ENCODE data around the gene EXOC7. TPM values are rescaled to one million over a fixed set of nuclear protein-coding genes. Genes with fewer than 3 reads are reported as not detected.

EXOC7 gene
- polyA plus RNA-seq, 1 donor (not counting 4 experiments of a cell fraction or from before 2014, with no cell fraction given) = 60.6 TPM

DNA sequence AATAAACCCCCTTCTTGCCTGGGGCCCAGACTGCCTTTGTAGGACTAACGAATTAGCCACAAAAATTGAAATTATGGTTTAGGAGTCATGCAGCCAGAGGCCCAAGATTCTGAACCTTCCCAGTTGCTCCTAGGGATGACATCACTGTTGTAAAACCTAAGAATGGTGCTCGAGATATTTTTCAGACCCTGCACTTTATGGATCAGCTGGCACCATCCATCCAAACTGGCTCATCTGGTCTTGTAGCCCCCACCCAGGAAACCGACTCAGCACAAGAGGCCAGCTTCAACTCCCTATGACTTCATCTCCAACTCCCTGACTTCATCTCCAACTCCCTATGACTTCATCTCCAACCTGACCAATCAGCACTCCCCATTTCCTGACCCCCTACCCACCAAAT, 65.5 kb downstream of the EXOC7 start:
- H3K4me1 ChIP-seq (ENCODE audit: control insufficient read depth, extremely low read depth, insufficient read depth, low read length) = no peaks in the 10 kb centered on the region
- H3K4me2 ChIP-seq (ENCODE audit: control insufficient read depth, extremely low read depth, insufficient read depth, low read depth, low read length) = no peak overlapping the region
- DNase-seq (ENCODE audit: low read depth, low spot score) = no peak
- no peak for FAIRE-seq
- H3K27me3 ChIP-seq (ENCODE audit: control insufficient read depth, extremely low read depth, insufficient read depth, low read length) = no peaks in the 10 kb centered on the region
- no peak for TF ChIP-seq EZH2 (IDR thresholded peaks at IDR 0.05; ENCODE audit: low read length)
- TF ChIP-seq, protein P1, sequence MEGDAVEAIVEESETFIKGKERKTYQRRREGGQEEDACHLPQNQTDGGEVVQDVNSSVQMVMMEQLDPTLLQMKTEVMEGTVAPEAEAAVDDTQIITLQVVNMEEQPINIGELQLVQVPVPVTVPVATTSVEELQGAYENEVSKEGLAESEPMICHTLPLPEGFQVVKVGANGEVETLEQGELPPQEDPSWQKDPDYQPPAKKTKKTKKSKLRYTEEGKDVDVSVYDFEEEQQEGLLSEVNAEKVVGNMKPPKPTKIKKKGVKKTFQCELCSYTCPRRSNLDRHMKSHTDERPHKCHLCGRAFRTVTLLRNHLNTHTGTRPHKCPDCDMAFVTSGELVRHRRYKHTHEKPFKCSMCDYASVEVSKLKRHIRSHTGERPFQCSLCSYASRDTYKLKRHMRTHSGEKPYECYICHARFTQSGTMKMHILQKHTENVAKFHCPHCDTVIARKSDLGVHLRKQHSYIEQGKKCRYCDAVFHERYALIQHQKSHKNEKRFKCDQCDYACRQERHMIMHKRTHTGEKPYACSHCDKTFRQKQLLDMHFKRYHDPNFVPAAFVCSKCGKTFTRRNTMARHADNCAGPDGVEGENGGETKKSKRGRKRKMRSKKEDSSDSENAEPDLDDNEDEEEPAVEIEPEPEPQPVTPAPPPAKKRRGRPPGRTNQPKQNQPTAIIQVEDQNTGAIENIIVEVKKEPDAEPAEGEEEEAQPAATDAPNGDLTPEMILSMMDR (optimal IDR thresholded peaks at IDR 0.05 in 1 of 3, IDR thresholded peaks at IDR 0.05 in 1 of 3, conservative IDR thresholded peaks at IDR 0.05 in 1 of 3; ENCODE audit: extremely low read depth in 1 of 3, insufficient read depth in 2 of 3, low read length in 3 of 3) = no peak
- no peaks in the 10 kb centered on the region for H3K79me2 ChIP-seq (ENCODE audit: control insufficient read depth, insufficient read depth, low read length)
- no peak overlapping the region for H3K4me3 ChIP-seq (ENCODE audit: control insufficient read depth in 2 of 3, extremely low read depth in 1 of 3, insufficient read depth in 2 of 3, low read depth in 1 of 3, low read length in 3 of 3)
- no peaks in the 10 kb centered on the region for H3K9me3 ChIP-seq (ENCODE audit: control insufficient read depth, low read depth, low read length)
- no peak overlapping the region for H3K9ac ChIP-seq (ENCODE audit: control insufficient read depth, extremely low read depth, insufficient read depth, low read length)
- H3K9me1 ChIP-seq (ENCODE audit: control insufficient read depth, extremely low read depth, insufficient read depth, low read length) = no peaks in the 10 kb centered on the region
- dilution Hi-C loops (cut with MboI; ENCODE audit: extremely low pct_ligation_motif_present, low sequenced_read_pairs) = no loop called here
- H3K36me3 ChIP-seq (ENCODE audit: control insufficient read depth in 2 of 2, extremely low read depth in 1 of 2, insufficient read depth in 2 of 2, low read length in 2 of 2) = peaks cover 29 to 43% of the 10 kb centered on the region in 2 experiments
- H2AFZ ChIP-seq (ENCODE audit: control insufficient read depth, low read length) = no peak overlapping the region
- no peaks in the 10 kb centered on the region for H4K20me1 ChIP-seq (ENCODE audit: control insufficient read depth, extremely low read depth, insufficient read depth, low read length)
- no peak overlapping the region for H3K27ac ChIP-seq (ENCODE audit: control insufficient read depth, insufficient read depth, low read length)

DNA sequence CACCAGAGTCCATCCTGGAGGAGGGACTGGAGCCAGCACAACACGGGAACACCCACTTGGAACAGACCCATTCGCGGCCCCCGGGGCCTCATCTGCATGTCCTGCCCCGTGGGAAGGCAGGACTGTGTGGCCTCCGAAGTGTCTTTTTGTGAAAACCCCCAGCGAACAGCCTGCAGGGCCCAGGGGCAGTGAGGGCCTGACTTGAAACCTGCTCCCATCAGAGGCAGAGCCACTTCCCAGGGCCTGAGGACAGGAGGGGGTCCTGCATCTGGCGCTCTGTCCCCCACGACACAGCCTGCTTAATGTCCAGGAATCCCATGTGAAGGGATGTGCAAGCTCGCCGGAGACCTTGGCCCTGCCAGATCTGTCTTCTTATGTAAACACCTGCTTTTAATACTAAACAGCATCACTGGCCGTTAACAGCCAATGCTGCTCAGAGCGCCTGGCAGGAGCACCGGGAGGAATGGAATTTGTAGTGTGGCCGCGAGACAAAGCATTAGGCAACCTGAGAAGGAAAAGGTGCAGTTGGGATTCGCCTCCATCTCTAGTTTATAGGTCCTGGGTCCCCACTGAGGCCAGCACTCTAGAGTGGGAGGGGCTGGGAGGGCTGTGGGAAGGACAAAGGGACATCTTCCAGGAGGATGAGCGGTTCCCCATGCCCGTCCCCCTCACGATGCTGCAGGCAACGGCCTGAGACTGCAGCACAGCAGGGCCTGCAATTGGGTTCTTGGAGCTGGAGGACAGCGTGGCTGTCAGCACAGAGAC, 66.9 kb downstream of the EXOC7 start:
- FAIRE-seq (no peak), DNase-seq (ENCODE audit: low read depth, low spot score) (no peak)
- no peak overlapping the region for H3K4me2 ChIP-seq (ENCODE audit: control insufficient read depth, extremely low read depth, insufficient read depth, low read depth, low read length)
- H3K36me3 ChIP-seq (ENCODE audit: control insufficient read depth in 2 of 2, extremely low read depth in 1 of 2, insufficient read depth in 2 of 2, low read length in 2 of 2) = peaks cover 24 to 32% of the 10 kb centered on the region in 2 experiments
- H4K20me1 ChIP-seq (ENCODE audit: control insufficient read depth, extremely low read depth, insufficient read depth, low read length) = no peaks in the 10 kb centered on the region
- dilution Hi-C loops (cut with MboI; ENCODE audit: extremely low pct_ligation_motif_present, low sequenced_read_pairs) = no loop called here
- H3K27ac ChIP-seq (ENCODE audit: control insufficient read depth, insufficient read depth, low read length) = no peak overlapping the region
- no peak overlapping the region for H3K9ac ChIP-seq (ENCODE audit: control insufficient read depth, extremely low read depth, insufficient read depth, low read length)
- no peaks in the 10 kb centered on the region for H3K9me3 ChIP-seq (ENCODE audit: control insufficient read depth, low read depth, low read length)
- H3K9me1 ChIP-seq (ENCODE audit: control insufficient read depth, extremely low read depth, insufficient read depth, low read length) = no peaks in the 10 kb centered on the region
- no peaks in the 10 kb centered on the region for H3K79me2 ChIP-seq (ENCODE audit: control insufficient read depth, insufficient read depth, low read length)
- TF ChIP-seq, protein P1 (optimal IDR thresholded peaks at IDR 0.05 in 1 of 3, IDR thresholded peaks at IDR 0.05 in 1 of 3, conservative IDR thresholded peaks at IDR 0.05 in 1 of 3; ENCODE audit: extremely low read depth in 1 of 3, insufficient read depth in 2 of 3, low read length in 3 of 3) = no peak
- TF ChIP-seq EZH2 (IDR thresholded peaks at IDR 0.05; ENCODE audit: low read length) = no peak
- no peak overlapping the region for H3K4me3 ChIP-seq (ENCODE audit: control insufficient read depth in 2 of 3, extremely low read depth in 1 of 3, insufficient read depth in 2 of 3, low read depth in 1 of 3, low read length in 3 of 3)
- no peaks in the 10 kb centered on the region for H3K4me1 ChIP-seq (ENCODE audit: control insufficient read depth, extremely low read depth, insufficient read depth, low read length)
- H3K27me3 ChIP-seq (ENCODE audit: control insufficient read depth, extremely low read depth, insufficient read depth, low read length) = no peaks in the 10 kb centered on the region
- no peak overlapping the region for H2AFZ ChIP-seq (ENCODE audit: control insufficient read depth, low read length)

Measured in keratinocyte (primary cell).